NCI-H1436 (cell line): ENCODE data around the gene TYMP.

ENCODE experiments used
- DNase-seq: peaks from one replicate; lab custom pipeline; 2025; lab: John Stamatoyannopoulos, UW

The TYMP gene

GRCh38 chr22:50529897-50530579 lies at the start of gene TYMP:
Gene TYMP (minus strand): TSS chr22:50530012. CDS start chr22:50529709, 303 bp downstream.
- no peak for DNase-seq

GRCh38 chr22:50578776-50579310 lies 49.0 kb upstream of the TYMP start:
- no peak for DNase-seq

- no peak for DNase-seq
These were observed 48.4 kb upstream of the TYMP start, which contains the start of gene CPT1B for GRCh38 chr22:50577987-50578775. Gene CPT1B (minus strand): TSS chr22:50578427. CDS start chr22:50577915, 512 bp downstream.

- no peak for DNase-seq
These were observed 47.8 kb upstream of the TYMP start for GRCh38 chr22:50577697-50577986.

- DNase-seq = no peak
These were observed 47.2 kb upstream of the TYMP start for GRCh38 chr22:50576806-50577696.

GRCh38 chr22:50576070-50576469 lies 46.3 kb upstream of the TYMP start:
- DNase-seq = no peak

GRCh38 chr22:50575426-50575941 lies 45.7 kb upstream of the TYMP start:
- no peak for DNase-seq

- no peak for DNase-seq
These were observed 44.6 kb upstream of the TYMP start for GRCh38 chr22:50574383-50574755.

GRCh38 chr22:50573491-50574382 lies 43.9 kb upstream of the TYMP start:
- DNase-seq = no peak

- no peak for DNase-seq
These were observed 43.2 kb upstream of the TYMP start for GRCh38 chr22:50572965-50573364.

GRCh38 chr22:50571264-50572175 lies 41.7 kb upstream of the TYMP start:
- no peak for DNase-seq

- DNase-seq = no peak
These were observed 41.0 kb upstream of the TYMP start for GRCh38 chr22:50570861-50571260.

GRCh38 chr22:50569896-50570535 lies 40.2 kb upstream of the TYMP start:
- DNase-seq = no peak

GRCh38 chr22:50569041-50569459 lies 39.2 kb upstream of the TYMP start:
- no peak for DNase-seq

- no peak for DNase-seq
These were observed 38.8 kb upstream of the TYMP start for GRCh38 chr22:50568626-50569025.

GRCh38 chr22:50567721-50568252 lies 38.0 kb upstream of the TYMP start:
- no peak for DNase-seq

GRCh38 chr22:50564289-50564688 lies 34.5 kb upstream of the TYMP start:
- DNase-seq = no peak

GRCh38 chr22:50563413-50564160 lies 33.8 kb upstream of the TYMP start:
- DNase-seq = no peak
